SK-N-SH (cell line): ENCODE results near the gene SLC22A23.

ENCODE experiments used
- CHD2 ChIP-seq: fragments of 150-350 bp; IDR thresholded peaks from 2 replicates; pipeline ENCODE4 v1.6.1; 2018; ENCODE audit warnings: low read length; ENCODE audit not compliant: partially characterized antibody
- EZH2phosphoT487 ChIP-seq: fragments of 200-600 bp; sonication (generic); IDR thresholded peaks from 2 replicates; pipeline ENCODE4 v1.6.1; 2017; ENCODE audit warnings: low read depth, mixed run types, mild to moderate bottlenecking, antibody characterized with exemption, moderate library complexity, borderline replicate concordance
- FOXM1 ChIP-seq: IDR thresholded peaks from 2 replicates; pipeline ENCODE4 v1.4.0; 2012; ENCODE audit warnings: low read depth, mild to moderate bottlenecking
- MAX ChIP-seq: IDR thresholded peaks from 2 replicates; pipeline ENCODE4 v1.4.0; 2012; ENCODE audit warnings: low read depth
- POLR2AphosphoS5 ChIP-seq: IDR thresholded peaks from 2 replicates; pipeline ENCODE4 v1.6.1; 2012; ENCODE audit warnings: low read depth, low read length
- REST ChIP-seq: IDR thresholded peaks from 2 replicates; pipeline ENCODE4 v1.6.1; 2012; ENCODE audit warnings: mild to moderate bottlenecking, low read depth, low read length, moderate library complexity
- SIN3A ChIP-seq: IDR thresholded peaks from 2 replicates; pipeline ENCODE4 v1.6.1; 2012; ENCODE audit warnings: low read depth, mild to moderate bottlenecking, low read length, moderate library complexity, borderline replicate concordance
- TEAD4 ChIP-seq: IDR thresholded peaks from 2 replicates; pipeline ENCODE4 v1.4.0; 2012; ENCODE audit warnings: mild to moderate bottlenecking, borderline replicate concordance; ENCODE audit not compliant: insufficient read depth
- USF2 ChIP-seq: fragments of 150-350 bp; IDR thresholded peaks from 2 replicates; pipeline ENCODE4 v1.6.1; 2017; ENCODE audit warnings: antibody characterized with exemption, low read length, low read depth, borderline replicate concordance
- YY1 ChIP-seq: IDR thresholded peaks from 2 replicates; pipeline ENCODE4 v1.4.0; 2012; ENCODE audit warnings: low read depth, mild to moderate bottlenecking
- TF ChIP-seq, protein P1 (sequence below): fragments of 200-600 bp; sonication (generic); IDR thresholded peaks from 2 replicates; pipeline ENCODE4 v1.6.1; 2017; ENCODE audit warnings: antibody characterized with exemption, mild to moderate bottlenecking, moderate library complexity

DNA sequence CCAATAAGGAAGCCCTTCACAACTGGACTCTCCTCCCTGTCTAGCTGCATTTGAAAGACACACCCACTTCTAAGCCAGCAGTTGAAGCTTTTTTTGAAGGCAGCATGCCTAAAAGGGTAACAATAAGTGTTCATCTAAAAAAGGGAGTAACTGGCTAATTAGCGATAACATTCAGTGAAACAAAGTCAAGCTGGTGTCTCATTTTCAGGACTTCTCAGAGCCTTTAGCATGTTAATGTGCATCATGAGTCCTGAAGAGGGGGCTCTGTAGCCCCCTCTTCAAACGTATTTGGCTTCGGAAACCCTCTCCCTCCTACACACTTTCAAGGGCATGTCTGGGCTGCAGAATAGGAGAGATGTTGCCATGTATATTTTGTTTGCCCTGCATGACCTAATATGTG, 28.1 kb downstream of the SLC22A23 start:
- TF ChIP-seq MAX (no peak), EZH2phosphoT487 (no peak), TEAD4 (no peak), YY1 (no peak), USF2 (no peak), SIN3A (no peak), FOXM1 (no peak), POLR2AphosphoS5 (no peak), REST (no peak), CHD2 (no peak)
- TF ChIP-seq, protein P1, sequence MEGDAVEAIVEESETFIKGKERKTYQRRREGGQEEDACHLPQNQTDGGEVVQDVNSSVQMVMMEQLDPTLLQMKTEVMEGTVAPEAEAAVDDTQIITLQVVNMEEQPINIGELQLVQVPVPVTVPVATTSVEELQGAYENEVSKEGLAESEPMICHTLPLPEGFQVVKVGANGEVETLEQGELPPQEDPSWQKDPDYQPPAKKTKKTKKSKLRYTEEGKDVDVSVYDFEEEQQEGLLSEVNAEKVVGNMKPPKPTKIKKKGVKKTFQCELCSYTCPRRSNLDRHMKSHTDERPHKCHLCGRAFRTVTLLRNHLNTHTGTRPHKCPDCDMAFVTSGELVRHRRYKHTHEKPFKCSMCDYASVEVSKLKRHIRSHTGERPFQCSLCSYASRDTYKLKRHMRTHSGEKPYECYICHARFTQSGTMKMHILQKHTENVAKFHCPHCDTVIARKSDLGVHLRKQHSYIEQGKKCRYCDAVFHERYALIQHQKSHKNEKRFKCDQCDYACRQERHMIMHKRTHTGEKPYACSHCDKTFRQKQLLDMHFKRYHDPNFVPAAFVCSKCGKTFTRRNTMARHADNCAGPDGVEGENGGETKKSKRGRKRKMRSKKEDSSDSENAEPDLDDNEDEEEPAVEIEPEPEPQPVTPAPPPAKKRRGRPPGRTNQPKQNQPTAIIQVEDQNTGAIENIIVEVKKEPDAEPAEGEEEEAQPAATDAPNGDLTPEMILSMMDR = no peak
